Ectodermal cell (in vitro differentiated cells): ENCODE data around the gene EMX1.

ENCODE experiments used
- H3K27ac ChIP-seq: 2 replicates; pipeline ENCODE4 v1.7.0; 2013; ENCODE audit warnings: mild to moderate bottlenecking, low read depth, low read length; ENCODE audit not compliant: insufficient read depth, poor library complexity, severe bottlenecking
- H3K27me3 ChIP-seq: 2 replicates; pipeline ENCODE4 v1.7.0; 2013; ENCODE audit warnings: mild to moderate bottlenecking, low read length; ENCODE audit not compliant: insufficient read depth, control insufficient read depth, poor library complexity, severe bottlenecking
- H3K36me3 ChIP-seq: one replicate; pipeline ENCODE4 v1.7.0; 2013; ENCODE audit warnings: low read length; ENCODE audit not compliant: control insufficient read depth, insufficient read depth
- H3K4me1 ChIP-seq: one replicate; pipeline ENCODE4 v1.7.0; 2013; ENCODE audit warnings: low read length; ENCODE audit not compliant: control insufficient read depth, insufficient read depth
- H3K4me3 ChIP-seq: 2 replicates; pipeline ENCODE4 v1.7.0; 2013; ENCODE audit warnings: low read depth, low read length, control low read depth; ENCODE audit not compliant: insufficient read depth
- H3K9me3 ChIP-seq: 2 replicates; pipeline ENCODE4 v1.7.0; 2013; ENCODE audit warnings: mild to moderate bottlenecking, low read length, moderate library complexity; ENCODE audit not compliant: control insufficient read depth
- WGBS, 2 experiments: methylation state at CpG; one replicate each; pipeline ENCODE4 v1.1.7; 2013; ENCODE audit warnings: missing lambda C conversion rate in 2 of 2; 5-methylcytosine and 5-hydroxymethylcytosine counted together

Gene EMX1

DNA sequence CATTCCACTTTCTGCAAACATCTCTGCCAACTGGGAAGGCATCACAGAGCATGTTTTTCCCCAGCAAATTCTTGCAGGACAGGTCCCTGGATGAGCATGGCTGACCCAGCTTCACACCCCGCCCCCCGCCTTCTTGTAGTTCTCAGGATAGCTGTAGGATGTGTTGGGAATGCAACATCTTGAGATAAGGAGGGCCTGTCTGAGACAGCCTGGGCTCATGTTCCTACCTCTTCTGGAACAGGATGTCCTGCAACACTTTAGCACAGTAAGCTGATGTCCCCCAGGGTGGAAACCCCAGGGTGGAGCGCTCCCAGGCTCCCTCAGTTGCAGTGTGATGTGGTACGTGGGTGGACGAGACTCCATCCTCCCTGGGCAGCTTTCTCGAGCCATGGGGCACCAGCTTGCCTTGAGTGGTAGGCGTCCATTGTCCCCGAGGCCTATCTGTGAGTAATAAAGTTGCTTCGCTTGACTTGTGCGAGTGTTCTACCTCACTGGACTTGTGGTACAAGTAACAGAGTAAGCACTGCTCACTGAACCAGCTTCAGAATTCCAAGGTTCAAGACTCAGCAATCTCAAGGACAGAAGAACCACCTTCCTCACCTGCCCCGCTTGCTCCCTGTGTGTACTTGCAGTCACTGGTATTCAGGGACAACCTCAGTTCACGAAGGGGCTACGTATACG lies 48.6 kb downstream of the EMX1 start:
- H3K36me3 ChIP-seq: no peaks in the 10 kb centered on the region
- H3K4me3 ChIP-seq: no peak overlapping the region
- H3K9me3 ChIP-seq: no peaks in the 10 kb centered on the region
- H3K27ac ChIP-seq: no peak overlapping the region
- H3K4me1 ChIP-seq: peaks cover 17% of the 10 kb centered on the region
- H3K27me3 ChIP-seq: peaks cover 3% of the 10 kb centered on the region
- WGBS, 2 experiments: 93 to 94% methylated on average over 14 of the region's 14 CpGs

DNA sequence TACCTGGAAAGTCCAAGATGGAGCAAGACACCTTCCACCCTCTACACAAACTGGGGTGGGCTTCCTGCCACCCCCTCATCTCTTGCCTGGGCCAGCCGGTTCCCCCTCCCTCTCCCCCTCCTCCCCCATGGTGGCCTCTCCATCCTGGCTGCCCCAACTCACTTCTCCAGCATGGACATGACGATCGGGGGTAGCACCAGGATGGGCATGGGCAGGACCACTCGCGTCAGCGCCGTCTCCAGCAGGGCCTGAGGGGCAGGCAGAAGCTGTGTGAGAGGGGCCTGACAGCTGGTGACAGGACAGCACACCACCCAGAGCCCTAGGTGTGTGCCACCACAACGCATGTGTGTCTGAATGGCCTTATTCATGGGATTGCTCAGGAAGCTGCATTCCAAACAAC lies 51.0 kb downstream of the EMX1 start:
- Histone ChIP-seq H3K9me3 (no peaks in the 10 kb centered on the region), H3K4me3 (no peak overlapping the region), H3K27ac (no peak overlapping the region), H3K27me3 (peaks cover 3% of the 10 kb centered on the region), H3K36me3 (no peaks in the 10 kb centered on the region), H3K4me1 (peaks cover 1% of the 10 kb centered on the region)
- WGBS, 2 experiments: 90 to 93% methylated on average over 8 of the region's 8 CpGs

DNA sequence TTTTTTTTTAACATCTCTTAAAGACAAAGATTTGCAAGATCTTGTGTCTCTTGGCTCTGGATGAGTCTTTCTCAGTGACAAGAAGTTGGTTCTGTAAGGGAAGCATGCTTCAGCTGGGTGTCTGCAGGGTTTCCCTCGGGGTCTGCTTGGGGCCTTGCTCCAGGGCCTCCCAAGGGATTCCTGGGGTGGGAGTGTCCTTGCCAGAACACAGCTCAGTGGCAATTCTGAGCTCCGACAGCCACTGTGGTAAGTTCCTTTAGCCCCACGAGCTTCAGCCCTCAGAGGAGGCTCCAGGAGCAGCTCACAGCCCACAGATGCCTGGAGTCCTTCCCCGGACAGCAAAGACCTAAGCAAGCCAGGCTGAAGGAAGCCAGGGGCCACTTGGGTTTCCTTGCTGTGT lies 52.4 kb downstream of the EMX1 start:
- no peak overlapping the region for H3K4me3 ChIP-seq
- WGBS, 2 experiments: 76 to 83% methylated on average over 4 of the region's 4 CpGs

DNA sequence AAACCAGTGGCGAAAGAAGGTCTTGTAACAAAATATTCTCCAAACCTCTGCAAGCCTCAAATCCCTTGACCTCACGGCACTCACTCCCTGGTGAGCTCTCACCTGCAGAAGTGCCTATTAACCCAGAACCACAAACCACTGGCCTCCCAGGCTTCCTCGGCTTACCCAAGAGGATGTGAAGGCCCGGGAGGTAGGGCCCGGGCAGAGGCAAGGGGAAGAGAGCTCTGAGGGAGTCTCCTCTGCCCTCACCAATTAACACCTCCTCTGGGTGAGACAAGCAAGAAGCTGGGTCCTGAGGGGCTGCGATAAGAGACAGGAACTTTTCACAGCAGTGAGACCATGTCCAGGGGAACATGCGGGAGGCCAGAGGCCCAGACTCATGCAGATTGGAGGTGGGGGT lies 53.7 kb downstream of the EMX1 start:
- Histone ChIP-seq H3K4me1 (no peaks in the 10 kb centered on the region), H3K27me3 (peaks cover 8% of the 10 kb centered on the region), H3K27ac (no peak overlapping the region), H3K36me3 (no peaks in the 10 kb centered on the region), H3K9me3 (no peaks in the 10 kb centered on the region), H3K4me3 (no peak overlapping the region)
- WGBS, 2 experiments: 90 to 91% methylated on average over 7 of the region's 7 CpGs

More for the DNA sequence above, 52.4 kb downstream of the EMX1 start:
- no peaks in the 10 kb centered on the region for H3K4me1 ChIP-seq
- H3K27me3 ChIP-seq: peaks cover 7% of the 10 kb centered on the region
- H3K9me3 ChIP-seq: no peaks in the 10 kb centered on the region
- H3K27ac ChIP-seq: no peak overlapping the region
- no peaks in the 10 kb centered on the region for H3K36me3 ChIP-seq

DNA sequence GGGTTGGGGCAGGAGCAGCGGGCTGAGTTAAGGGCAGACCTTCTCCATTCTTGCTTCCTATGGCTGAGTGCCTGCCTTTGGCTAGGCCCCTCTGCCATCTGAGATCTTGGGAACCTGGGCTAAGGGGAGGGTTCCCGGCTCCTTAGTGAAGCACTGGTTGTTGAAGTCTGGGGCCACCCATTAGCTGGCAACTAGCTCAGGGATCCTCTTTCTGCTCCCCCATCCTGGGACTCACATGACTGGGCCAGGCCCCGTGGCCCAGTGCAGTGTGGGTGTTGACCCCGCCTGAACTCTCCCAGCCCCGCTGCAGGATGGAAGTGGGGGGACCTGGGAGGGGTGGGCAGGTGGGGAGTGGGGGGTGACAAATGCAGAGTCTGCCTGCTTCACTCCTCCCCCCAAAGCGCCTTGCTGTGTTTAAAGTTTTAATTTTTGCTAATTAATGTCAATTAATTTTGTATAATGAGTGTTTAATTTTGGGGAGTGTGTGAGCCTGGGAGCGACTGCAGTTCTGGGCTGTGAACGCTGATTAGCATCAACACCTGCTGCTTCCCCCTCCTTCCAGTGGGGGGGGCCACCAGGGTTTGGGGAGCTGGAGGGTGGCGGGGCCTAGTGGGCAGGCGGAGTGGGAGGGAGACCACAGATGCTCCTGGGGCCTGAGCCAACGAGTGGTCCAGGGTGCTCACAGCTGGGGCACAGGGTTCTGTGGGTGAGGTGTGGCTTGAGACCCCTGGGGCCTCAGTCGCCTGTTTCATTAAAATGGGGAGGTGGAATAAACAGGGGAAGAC lies 55.2 kb downstream of the EMX1 start:
- 83 to 88% methylated on average over 8 to 12 of the region's 12 CpGs for WGBS, 2 experiments

DNA sequence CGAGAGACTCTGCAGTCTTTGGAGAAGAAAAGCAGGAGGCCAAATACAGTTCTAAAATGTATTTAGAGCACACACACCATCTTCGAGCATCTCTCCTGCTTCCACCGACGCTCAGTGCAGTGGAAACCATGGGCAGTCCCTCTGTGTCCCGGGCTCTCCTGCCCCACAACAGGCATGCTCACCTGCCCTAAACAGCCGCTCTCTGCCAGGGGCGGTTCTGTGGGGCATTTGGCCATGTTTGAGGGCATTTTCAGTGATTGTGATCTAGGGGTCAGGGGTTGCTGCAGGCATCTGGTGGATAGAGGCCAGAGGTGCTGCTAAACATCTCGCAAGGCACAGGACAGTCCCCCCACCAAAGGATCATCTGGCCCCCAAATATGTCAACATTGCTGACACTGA lies 55.8 kb downstream of the EMX1 start:
- no peak overlapping the region for H3K27ac ChIP-seq
- H3K36me3 ChIP-seq: no peaks in the 10 kb centered on the region
- H3K27me3 ChIP-seq: peaks cover 8% of the 10 kb centered on the region
- H3K4me1 ChIP-seq: no peaks in the 10 kb centered on the region
- H3K4me3 ChIP-seq: no peak overlapping the region
- H3K9me3 ChIP-seq: no peaks in the 10 kb centered on the region
- 88 to 89% methylated on average over 8 of the region's 8 CpGs for WGBS, 2 experiments

More for the DNA sequence above, 55.2 kb downstream of the EMX1 start:
- Histone ChIP-seq H3K4me3 (no peak overlapping the region), H3K27me3 (peaks cover 8% of the 10 kb centered on the region), H3K36me3 (no peaks in the 10 kb centered on the region), H3K4me1 (no peaks in the 10 kb centered on the region), H3K9me3 (no peaks in the 10 kb centered on the region), H3K27ac (no peak overlapping the region)

DNA sequence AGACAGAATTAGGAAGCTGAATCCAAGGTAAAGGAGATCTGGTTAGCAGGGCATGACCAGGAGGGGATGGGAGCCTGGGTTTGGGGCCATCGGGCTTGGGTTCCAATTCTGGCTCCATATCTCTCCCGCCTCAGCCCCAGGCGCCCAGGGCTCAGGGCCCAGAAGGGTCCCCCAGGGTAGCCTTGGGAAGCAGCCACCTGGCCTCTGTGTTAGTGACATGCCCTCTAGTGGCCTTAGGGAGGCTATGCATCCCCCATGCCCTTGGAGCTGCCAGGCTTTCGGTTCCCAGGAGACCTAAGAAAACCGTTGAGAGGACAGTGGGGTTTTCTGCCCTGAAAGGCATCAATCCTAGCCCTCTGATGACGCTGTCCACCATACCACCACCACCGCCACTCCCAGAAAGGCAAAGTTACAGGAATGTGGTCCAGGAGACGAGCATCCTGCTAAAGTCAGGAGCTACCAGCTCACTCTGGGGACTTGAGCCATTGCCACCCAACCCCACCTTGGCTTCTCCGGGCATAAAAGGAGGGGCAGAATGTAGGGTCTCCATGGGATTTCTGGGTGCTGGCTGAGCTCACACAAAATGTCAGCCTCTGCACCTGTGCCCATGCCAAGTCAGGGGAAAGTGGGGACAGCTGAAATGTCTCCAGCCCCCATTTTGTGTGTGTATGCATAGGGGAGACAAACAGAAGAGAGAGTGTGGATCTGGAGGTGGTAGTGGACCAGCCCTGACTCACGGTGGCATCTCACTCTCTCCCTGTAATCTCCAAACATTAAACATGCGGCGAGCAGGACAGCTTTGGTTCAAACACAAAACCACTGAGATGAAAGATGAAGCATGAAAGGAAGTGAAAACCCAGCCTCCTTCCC lies 56.5 kb downstream of the EMX1 start:
- Histone ChIP-seq H3K27ac (no peak overlapping the region), H3K4me3 (no peak overlapping the region), H3K9me3 (no peaks in the 10 kb centered on the region), H3K27me3 (peaks cover 8% of the 10 kb centered on the region), H3K36me3 (no peaks in the 10 kb centered on the region), H3K4me1 (no peaks in the 10 kb centered on the region)
- 51 to 55% methylated on average over 12 of the region's 12 CpGs for WGBS, 2 experiments

DNA sequence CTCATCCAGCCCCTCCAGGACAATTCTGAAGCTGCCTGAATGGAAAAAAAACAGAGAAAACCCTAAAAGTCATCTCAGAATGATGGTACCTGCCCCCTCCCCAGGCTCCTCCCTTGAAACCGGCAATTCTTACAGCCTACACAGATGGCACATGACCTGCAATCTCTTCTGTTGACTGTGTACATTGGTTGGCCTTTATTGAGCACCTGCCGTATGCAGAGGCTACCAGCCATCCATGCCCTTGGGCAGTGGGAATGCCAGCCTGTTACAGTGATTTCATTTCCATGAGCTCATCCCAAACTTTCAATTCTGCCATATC lies 57.1 kb downstream of the EMX1 start:
- no peak overlapping the region for H3K27ac ChIP-seq
- H3K9me3 ChIP-seq: no peaks in the 10 kb centered on the region
- H3K4me1 ChIP-seq: no peaks in the 10 kb centered on the region
- H3K27me3 ChIP-seq: peaks cover 8% of the 10 kb centered on the region
- no peak overlapping the region for H3K4me3 ChIP-seq
- WGBS, 2 experiments: 74 to 80% methylated on average over 2 of the region's 2 CpGs
- H3K36me3 ChIP-seq: no peaks in the 10 kb centered on the region

DNA sequence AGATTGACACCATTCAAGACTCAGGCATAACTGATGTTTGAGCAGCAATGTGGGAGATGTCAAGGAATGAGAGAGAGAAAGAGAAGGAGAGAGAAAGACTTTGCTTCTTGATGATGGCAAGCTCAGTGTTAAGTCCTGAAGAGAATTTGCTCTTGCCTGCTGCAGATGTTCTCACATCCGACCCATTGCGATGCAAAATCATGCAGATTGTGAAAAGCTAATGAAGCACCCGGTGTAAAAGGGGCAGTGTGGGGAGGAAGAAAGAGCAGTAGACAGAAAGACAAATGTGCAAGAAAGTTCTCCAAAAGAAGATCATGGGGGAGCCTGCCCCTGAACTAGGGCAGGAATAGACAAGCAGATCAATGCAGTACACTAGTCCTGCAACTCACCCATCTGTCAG lies 57.7 kb downstream of the EMX1 start:
- Histone ChIP-seq H3K27me3 (peaks cover 8% of the 10 kb centered on the region), H3K9me3 (no peaks in the 10 kb centered on the region), H3K4me3 (no peak overlapping the region), H3K36me3 (no peaks in the 10 kb centered on the region), H3K27ac (no peak overlapping the region), H3K4me1 (no peaks in the 10 kb centered on the region)
- WGBS, 2 experiments: 35 to 38% methylated on average over 3 of the region's 3 CpGs

DNA sequence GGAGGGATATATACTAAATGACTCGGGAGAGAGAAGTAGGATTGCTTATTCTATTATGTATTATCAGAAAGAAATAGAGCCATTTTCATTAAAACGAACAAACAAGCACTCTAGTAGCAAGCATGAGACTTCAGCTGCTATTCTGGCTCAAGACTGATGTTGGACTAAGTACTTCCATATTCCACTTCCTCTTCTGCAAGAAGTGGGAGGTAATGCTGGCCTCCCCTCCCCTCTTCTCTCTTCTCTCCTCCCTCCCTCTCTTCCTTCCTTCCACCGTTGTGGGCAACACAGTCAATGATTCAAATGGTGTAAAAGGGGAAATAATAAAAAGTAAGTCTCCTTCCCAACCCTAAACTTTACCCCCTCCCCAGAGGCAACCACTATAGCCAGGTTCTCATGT lies 62.6 kb downstream of the EMX1 start:
- WGBS, 2 experiments: 89 to 100% methylated on average over 1 of the region's 3 CpGs
- no peak overlapping the region for H3K4me3 ChIP-seq
- H3K27me3 ChIP-seq: no peaks in the 10 kb centered on the region
- H3K9me3 ChIP-seq: no peaks in the 10 kb centered on the region
- H3K4me1 ChIP-seq: no peaks in the 10 kb centered on the region
- no peak overlapping the region for H3K27ac ChIP-seq
- no peaks in the 10 kb centered on the region for H3K36me3 ChIP-seq
